GM10266 (cell line): ENCODE measurements around the gene TNK2.
"Not testable (repeated sequence)": the region's sequence is repeated elsewhere in the genome, so short reads cannot be mapped to it uniquely, and the experiment has no call there.

Experiments used
- DNase-seq: peaks from one replicate; pipeline ENCODE4 v3.0.0; 2012; ENCODE audit errors: extremely low spot score
- CTCF ChIP-seq: IDR thresholded peaks from 2 replicates; pipeline ENCODE4 v1.5.1; 2012; ENCODE audit warnings: mild to moderate bottlenecking, low read depth; ENCODE audit not compliant: control insufficient read depth, insufficient read depth; ENCODE audit errors: missing control alignments

The TNK2 gene

GRCh38 chr3:195907934-195908693 lies at the start of gene TNK2:
Gene TNK2, minus strand, starts transcription at chr3:195908551. Its CDS starts 19,963 bp downstream, at chr3:195888588.
- DNase-seq, result peak; percentile 71
- TF ChIP-seq CTCF, result no peak

GRCh38 chr3:195956577-195956976 lies 48.2 kb upstream of the TNK2 start:
- no peak for TF ChIP-seq CTCF
- DNase-seq, result no peak

GRCh38 chr3:195955416-195955841 lies 47.1 kb upstream of the TNK2 start:
- DNase-seq, result not testable (repeated sequence)

GRCh38 chr3:195954752-195955119 lies 46.4 kb upstream of the TNK2 start:
- DNase-seq, result not testable (repeated sequence)

GRCh38 chr3:195954052-195954751 lies 45.9 kb upstream of the TNK2 start:
- DNase-seq, result peak; percentile 97

GRCh38 chr3:195952590-195952989 lies 44.2 kb upstream of the TNK2 start:
- DNase-seq, result not testable (repeated sequence)

- not testable (repeated sequence) for DNase-seq
Measured at GRCh38 chr3:195951443-195952177, 43.3 kb upstream of the TNK2 start.

- not testable (repeated sequence) for DNase-seq
Measured at GRCh38 chr3:195950731-195951130, 42.4 kb upstream of the TNK2 start.

- DNase-seq, result not testable (repeated sequence)
Measured at GRCh38 chr3:195950164-195950563, 41.8 kb upstream of the TNK2 start.

- not testable (repeated sequence) for DNase-seq
Measured at GRCh38 chr3:195946910-195947699, 38.8 kb upstream of the TNK2 start.

GRCh38 chr3:195941265-195941815 lies 33.0 kb upstream of the TNK2 start:
- DNase-seq, result not testable (repeated sequence)

GRCh38 chr3:195940806-195941205 lies 32.5 kb upstream of the TNK2 start:
- not testable (repeated sequence) for DNase-seq

- not testable (repeated sequence) for DNase-seq
Measured at GRCh38 chr3:195939526-195940470, 31.4 kb upstream of the TNK2 start.

GRCh38 chr3:195933044-195933430 lies 24.7 kb upstream of the TNK2 start:
- DNase-seq, result not testable (repeated sequence)
